ENCODE results near the gene GRM7.

Gene GRM7

GRCh38 chr3:7789324-7789723 lies 928.4 kb downstream of the GRM7 start:
- DNase-seq (ENCODE audit: low spot score): no peak

GRCh38 chr3:7790141-7790540 lies 929.2 kb downstream of the GRM7 start:
- DNase-seq (ENCODE audit: low spot score): no peak

Data from AG08396 (cell line).